Measurements from ENCODE around the gene TRIM37. TPM values are rescaled to one million over a fixed set of nuclear protein-coding genes. Genes with fewer than 3 reads are reported as not detected.

The TRIM37 gene
- total RNA-seq, 1 experiment from 2014 or later, result 62.3 TPM

- Mint-ChIP-seq H3K4me3 (no peak overlapping the region), H3K27ac (no peak overlapping the region; the same call in 1 of the 2 replicates), H3K9me3 (no peaks in the 10 kb centered on the region), H3K4me1 (peaks cover 37% of the 10 kb centered on the region), H3K36me3 (no peaks in the 10 kb centered on the region), H3K27me3 (ENCODE audit: low read depth) (no peaks in the 10 kb centered on the region)
- POLR2A ChIA-PET, result interaction anchor here (0.6 kb wide), 1 partner anchor 106 kb away, joined by 3 read pairs; no protein-coding TSS in a partner anchor
- no peak for DNase-seq (ENCODE audit: low spot score)
- ATAC-seq, result no peak
- TF ChIP-seq E2F4 (CRISPR knock-in tag; IDR thresholded peaks at IDR 0.05; ENCODE audit: borderline replicate concordance, low read depth), result no peak
- no peak for TF ChIP-seq NR2C2 (CRISPR knock-in tag; IDR thresholded peaks at IDR 0.05)
- no peak for TF ChIP-seq USF1 (CRISPR knock-in tag; IDR thresholded peaks at IDR 0.05)
- no peak for TF ChIP-seq ARID4B (CRISPR knock-in tag; IDR thresholded peaks at IDR 0.05; ENCODE audit: borderline replicate concordance)
- TF ChIP-seq EMX1 (CRISPR knock-in tag; IDR thresholded peaks at IDR 0.05), result no peak
- CTCF ChIA-PET, result interaction anchor here (1.1 to 1.4 kb wide), 3 partner anchors 9 to 381 kb away, joined by 3 read pairs; no protein-coding TSS in a partner anchor
Observed at GRCh38 chr17:58969156-58969555, 137.5 kb downstream of the TRIM37 start.

GRCh38 chr17:58968426-58969061, 138.1 kb downstream of the TRIM37 start:
- peak overlapping the region; percentile 7; the same call in 1 of the 2 replicates for H3K27ac Mint-ChIP-seq
- H3K27me3 Mint-ChIP-seq (ENCODE audit: low read depth), result no peaks in the 10 kb centered on the region
- TF ChIP-seq NR1H2 (CRISPR knock-in tag; IDR thresholded peaks at IDR 0.05) (no peak), ZNF416 (CRISPR knock-in tag; IDR thresholded peaks at IDR 0.05) (no peak), ZNF396 (CRISPR knock-in tag; IDR thresholded peaks at IDR 0.05; ENCODE audit: borderline replicate concordance) (no peak)
- CTCF ChIA-PET, result interaction anchor here (1.3 to 1.4 kb wide), 2 partner anchors 257 to 381 kb away, joined by 3 read pairs; no protein-coding TSS in a partner anchor
- DNase-seq (ENCODE audit: low spot score) (no peak), ATAC-seq (no peak)
- POLR2A ChIA-PET, result interaction anchor here (0.6 kb wide), 1 partner anchor 105 kb away, joined by 3 read pairs; no protein-coding TSS in a partner anchor
- H3K4me1 Mint-ChIP-seq, result peaks cover 37% of the 10 kb centered on the region
- no peaks in the 10 kb centered on the region for H3K36me3 Mint-ChIP-seq
- no peaks in the 10 kb centered on the region for H3K9me3 Mint-ChIP-seq
- H3K4me3 Mint-ChIP-seq, result no peak overlapping the region

- 0 out of 2 replicates have a peak, but pooled peaks cover 2% of the 10 kb centered on the region for H3K9me3 Mint-ChIP-seq
- DNase-seq (ENCODE audit: low spot score), result no peak
- H3K27ac Mint-ChIP-seq, result peak overlapping the region; percentile 82; the same call in 1 of the 2 replicates
- POLR2A ChIA-PET, result no interaction called here
- no peaks in the 10 kb centered on the region for H3K36me3 Mint-ChIP-seq
- no peak overlapping the region for H3K4me3 Mint-ChIP-seq
- ATAC-seq, result no peak
- CTCF ChIA-PET, result interaction anchor here (0.7 to 1.9 kb wide), 2 partner anchors 255 to 425 kb away, joined by 5 read pairs; no protein-coding TSS in a partner anchor
- no peaks in the 10 kb centered on the region for H3K27me3 Mint-ChIP-seq (ENCODE audit: low read depth)
- TF ChIP-seq ZMAT4 (CRISPR knock-in tag; IDR thresholded peaks at IDR 0.05), result no peak
- TF ChIP-seq ZNF232 (CRISPR knock-in tag; IDR thresholded peaks at IDR 0.05), result no peak
- no peak for TF ChIP-seq IRF2 (CRISPR knock-in tag; IDR thresholded peaks at IDR 0.05; ENCODE audit: borderline replicate concordance, low read depth)
- no peak for TF ChIP-seq GTF2I (CRISPR knock-in tag; conservative IDR thresholded peaks at IDR 0.05)
- TF ChIP-seq OVOL2 (CRISPR knock-in tag; IDR thresholded peaks at IDR 0.05; ENCODE audit: borderline replicate concordance), result no peak
- TF ChIP-seq FOXJ3 (CRISPR knock-in tag; IDR thresholded peaks at IDR 0.05; ENCODE audit: borderline replicate concordance), result no peak
- TF ChIP-seq ATF1 (CRISPR knock-in tag; IDR thresholded peaks at IDR 0.05), result no peak
- TF ChIP-seq ZNF423 (CRISPR knock-in tag; IDR thresholded peaks at IDR 0.05), result no peak
- H3K4me1 Mint-ChIP-seq, result peaks cover 37% of the 10 kb centered on the region
Observed at GRCh38 chr17:58966208-58966607, 140.5 kb downstream of the TRIM37 start.

All from WTC11 (cell line).